Bronchial epithelial cell (primary cell): Measurements from ENCODE around the gene C1orf21. TPM values are rescaled to one million over a fixed set of nuclear protein-coding genes. Genes with fewer than 3 reads are reported as not detected.

Experiments used
- DNase-seq: peaks from one replicate; pipeline ENCODE4 v3.0.0-alpha.2; 2010; ENCODE audit warnings: low read depth
- FAIRE-seq: peaks from 2 replicates; lab custom pipeline; 2011; peaks lifted over from hg19 to GRCh38; lab: Jason Lieb, UNC
- H3K27me3 ChIP-seq: 2 replicates; pipeline ENCODE4 v1.5.1; 2011; ENCODE audit warnings: low read length; ENCODE audit not compliant: control insufficient read depth, insufficient read depth
- H3K36me3 ChIP-seq: 2 replicates; pipeline ENCODE4 v1.5.1; 2011; ENCODE audit warnings: low read length; ENCODE audit not compliant: control insufficient read depth, insufficient read depth
- H3K4me3 ChIP-seq: 2 replicates; pipeline ENCODE4 v1.5.1; 2011; ENCODE audit warnings: mild to moderate bottlenecking, low read depth, low read length, control low read depth
- CTCF ChIP-seq: IDR thresholded peaks from 2 replicates; pipeline ENCODE4 v1.5.1; 2011; ENCODE audit warnings: mild to moderate bottlenecking, moderate library complexity, low read length, control low read depth, inconsistent platforms; ENCODE audit not compliant: insufficient read depth, severe bottlenecking
- total RNA-seq: library from RNA; depleted of rRNA; stranded (reverse); fragments of >200 nt; gene quantifications from 2 replicates; pipeline ENCODE4 v1.2.1, GENCODE V29; 2014

The C1orf21 gene
- total RNA-seq, 1 donor from 2014 or later: 10.3 TPM

- FAIRE-seq (no peak), DNase-seq (no peak)
- no peak for TF ChIP-seq CTCF
- no peaks in the 10 kb centered on the region for H3K36me3 ChIP-seq
- no peak overlapping the region for H3K4me3 ChIP-seq
- no peaks in the 10 kb centered on the region for H3K27me3 ChIP-seq
Measured at GRCh38 chr1:184669391-184669790, 282.6 kb downstream of the C1orf21 start.

GRCh38 chr1:184672013-184672726 lies 285.3 kb downstream of the C1orf21 start:
- DNase-seq: no peak
- Histone ChIP-seq H3K27me3 (no peaks in the 10 kb centered on the region), H3K36me3 (no peaks in the 10 kb centered on the region), H3K4me3 (no peak overlapping the region)
- no peak for FAIRE-seq
- TF ChIP-seq CTCF: no peak

GRCh38 chr1:184673305-184673704 lies 286.5 kb downstream of the C1orf21 start:
- DNase-seq: no peak
- Histone ChIP-seq H3K36me3 (no peaks in the 10 kb centered on the region), H3K27me3 (no peaks in the 10 kb centered on the region), H3K4me3 (no peak overlapping the region)
- no peak for TF ChIP-seq CTCF
- FAIRE-seq: no peak

- FAIRE-seq (no peak), DNase-seq (no peak)
- no peaks in the 10 kb centered on the region for H3K27me3 ChIP-seq
- no peak overlapping the region for H3K4me3 ChIP-seq
- TF ChIP-seq CTCF: no peak
- H3K36me3 ChIP-seq: no peaks in the 10 kb centered on the region
Measured at GRCh38 chr1:184677344-184677743, 290.5 kb downstream of the C1orf21 start.
